BE2C (cell line): ENCODE measurements around the gene HS6ST3.

Experiments used
- DNase-seq: peaks from one replicate; pipeline ENCODE4 v3.0.0-alpha.2; 2020
- H3K27me3 ChIP-seq: fragments of 250-450 bp; sonication (Bioruptor Pico); 2 replicates; pipeline ENCODE4 v1.5.1; 2020; ENCODE audit warnings: mild to moderate bottlenecking
- H3K36me3 ChIP-seq: fragments of 250-450 bp; sonication (Bioruptor Pico); 2 replicates; pipeline ENCODE4 v1.5.1; 2020; ENCODE audit warnings: mild to moderate bottlenecking
- H3K4me1 ChIP-seq: fragments of 250-450 bp; sonication (Bioruptor Pico); 2 replicates; pipeline ENCODE4 v1.5.1; 2020
- H3K4me3 ChIP-seq: 2 replicates; pipeline ENCODE4 v1.5.1; 2011; ENCODE audit warnings: low read depth, low read length
- H3K9me3 ChIP-seq: fragments of 250-450 bp; sonication (Bioruptor Pico); 2 replicates; pipeline ENCODE4 v1.5.1; 2020
- TF ChIP-seq, protein P1 (sequence below): IDR thresholded peaks from 2 replicates; pipeline ENCODE4 v1.5.1; 2012; ENCODE audit warnings: mild to moderate bottlenecking, low read depth, low read length

The HS6ST3 gene

DNA sequence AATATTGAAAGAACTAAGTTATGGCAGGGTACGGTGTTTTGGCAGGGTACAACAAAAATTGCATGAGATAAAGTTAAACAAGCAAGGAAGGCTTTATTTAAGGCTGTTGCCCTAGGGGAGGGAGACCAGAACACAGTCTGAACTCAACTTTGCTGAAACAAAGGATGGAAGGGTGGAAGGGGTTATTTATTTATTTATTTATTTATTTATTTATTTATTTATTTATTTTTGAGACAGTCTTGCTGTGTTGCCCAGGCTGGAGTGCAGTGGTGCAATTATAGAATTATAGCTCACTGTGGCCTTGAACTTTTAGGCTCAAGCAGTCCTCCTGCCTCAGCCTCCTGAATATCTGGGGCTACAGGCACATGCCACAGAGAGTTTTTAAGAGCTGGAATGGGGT lies 75.9 kb downstream of the HS6ST3 start:
- Histone ChIP-seq H3K36me3 (no peaks in the 10 kb centered on the region), H3K4me1 (no peaks in the 10 kb centered on the region), H3K27me3 (no peaks in the 10 kb centered on the region), H3K9me3 (no peaks in the 10 kb centered on the region), H3K4me3 (no peak overlapping the region)
- no peak for DNase-seq
- TF ChIP-seq, protein P1, sequence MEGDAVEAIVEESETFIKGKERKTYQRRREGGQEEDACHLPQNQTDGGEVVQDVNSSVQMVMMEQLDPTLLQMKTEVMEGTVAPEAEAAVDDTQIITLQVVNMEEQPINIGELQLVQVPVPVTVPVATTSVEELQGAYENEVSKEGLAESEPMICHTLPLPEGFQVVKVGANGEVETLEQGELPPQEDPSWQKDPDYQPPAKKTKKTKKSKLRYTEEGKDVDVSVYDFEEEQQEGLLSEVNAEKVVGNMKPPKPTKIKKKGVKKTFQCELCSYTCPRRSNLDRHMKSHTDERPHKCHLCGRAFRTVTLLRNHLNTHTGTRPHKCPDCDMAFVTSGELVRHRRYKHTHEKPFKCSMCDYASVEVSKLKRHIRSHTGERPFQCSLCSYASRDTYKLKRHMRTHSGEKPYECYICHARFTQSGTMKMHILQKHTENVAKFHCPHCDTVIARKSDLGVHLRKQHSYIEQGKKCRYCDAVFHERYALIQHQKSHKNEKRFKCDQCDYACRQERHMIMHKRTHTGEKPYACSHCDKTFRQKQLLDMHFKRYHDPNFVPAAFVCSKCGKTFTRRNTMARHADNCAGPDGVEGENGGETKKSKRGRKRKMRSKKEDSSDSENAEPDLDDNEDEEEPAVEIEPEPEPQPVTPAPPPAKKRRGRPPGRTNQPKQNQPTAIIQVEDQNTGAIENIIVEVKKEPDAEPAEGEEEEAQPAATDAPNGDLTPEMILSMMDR, result no peak

- H3K27me3 ChIP-seq, result no peaks in the 10 kb centered on the region
- TF ChIP-seq, protein P1, result no peak
- DNase-seq, result no peak
These were observed 82.2 kb downstream of the HS6ST3 start for GRCh38 chr13:96172066-96172465.

DNA sequence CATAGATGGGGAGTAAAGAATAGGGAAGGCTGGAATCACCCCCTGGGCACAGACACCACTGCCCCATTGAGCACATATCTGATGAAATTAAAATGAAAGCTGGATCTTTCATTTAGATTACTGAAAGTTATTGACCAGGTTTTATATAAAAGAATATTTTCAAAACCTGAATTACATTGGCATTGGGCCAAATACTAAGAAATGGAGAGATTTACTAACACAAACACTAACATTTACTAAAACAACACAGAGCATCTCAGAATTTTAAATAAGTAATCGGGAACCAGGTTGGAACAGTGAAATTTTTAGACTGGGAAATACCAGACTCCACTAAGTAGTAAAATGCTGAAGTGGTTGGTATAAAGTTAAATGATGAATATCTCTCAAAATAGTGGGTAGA lies 88.9 kb downstream of the HS6ST3 start:
- no peak overlapping the region for H3K4me3 ChIP-seq
- no peak for DNase-seq

More at GRCh38 chr13:96172066-96172465, 82.2 kb downstream of the HS6ST3 start:
- Histone ChIP-seq H3K36me3 (no peaks in the 10 kb centered on the region), H3K9me3 (no peaks in the 10 kb centered on the region), H3K4me3 (no peak overlapping the region), H3K4me1 (peaks cover 3% of the 10 kb centered on the region; the same call in 1 of the 2 replicates)

GRCh38 chr13:96179309-96179708 lies 89.4 kb downstream of the HS6ST3 start:
- Histone ChIP-seq H3K4me3 (no peak overlapping the region), H3K27me3 (no peaks in the 10 kb centered on the region), H3K9me3 (no peaks in the 10 kb centered on the region), H3K4me1 (peaks cover 5% of the 10 kb centered on the region; the same call in 1 of the 2 replicates), H3K36me3 (no peaks in the 10 kb centered on the region)
- DNase-seq, result no peak
- TF ChIP-seq, protein P1, result no peak

More for the DNA sequence above, 88.9 kb downstream of the HS6ST3 start:
- no peaks in the 10 kb centered on the region for H3K9me3 ChIP-seq
- H3K36me3 ChIP-seq, result no peaks in the 10 kb centered on the region
- H3K4me1 ChIP-seq, result peaks cover 5% of the 10 kb centered on the region; the same call in 1 of the 2 replicates
- TF ChIP-seq, protein P1, result no peak
- H3K27me3 ChIP-seq, result no peaks in the 10 kb centered on the region

DNA sequence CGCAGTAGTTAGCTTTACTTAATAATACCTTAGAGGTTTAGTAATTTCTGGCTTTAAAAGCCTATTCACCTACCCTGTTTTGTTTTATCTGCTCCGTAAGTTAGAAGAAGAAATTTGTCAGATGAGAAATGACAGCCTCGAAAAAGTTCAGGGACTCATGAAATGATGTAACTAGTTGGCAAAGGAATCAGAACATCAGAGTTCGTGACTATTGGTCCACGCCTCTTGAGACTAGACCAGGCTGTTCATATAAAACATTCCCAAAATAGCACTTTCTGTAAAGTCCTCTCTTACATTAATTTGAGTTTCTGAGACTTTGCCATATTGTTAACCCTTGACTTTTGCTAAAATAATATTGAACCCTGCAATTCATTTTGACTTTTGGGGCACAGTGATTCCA lies 92.0 kb downstream of the HS6ST3 start:
- H3K4me1 ChIP-seq, result peaks cover 4% of the 10 kb centered on the region; the same call in 1 of the 2 replicates
- H3K4me3 ChIP-seq, result no peak overlapping the region
- H3K27me3 ChIP-seq, result no peaks in the 10 kb centered on the region
- TF ChIP-seq, protein P1, result no peak
- H3K36me3 ChIP-seq, result no peaks in the 10 kb centered on the region
- no peaks in the 10 kb centered on the region for H3K9me3 ChIP-seq
- DNase-seq, result no peak

DNA sequence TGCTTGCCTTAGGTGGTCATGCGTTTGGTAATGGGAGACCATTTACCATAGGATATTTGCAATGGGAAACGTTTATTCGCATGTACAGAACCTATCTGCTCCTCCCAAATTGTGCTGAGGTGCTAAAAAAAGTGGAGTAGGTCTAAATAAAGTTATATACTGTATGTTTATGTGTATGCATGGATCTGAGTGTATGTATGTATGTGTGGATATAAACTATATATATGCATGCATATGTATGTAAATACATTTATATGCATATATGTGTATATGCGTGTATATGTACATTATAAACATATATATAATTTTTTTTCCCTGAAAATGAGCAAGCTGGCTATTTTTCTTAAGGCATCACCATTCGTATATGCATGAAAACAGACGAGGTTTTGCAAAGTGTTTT lies 95.9 kb downstream of the HS6ST3 start:
- no peak for DNase-seq
- Histone ChIP-seq H3K4me3 (no peak overlapping the region), H3K36me3 (no peaks in the 10 kb centered on the region), H3K27me3 (no peaks in the 10 kb centered on the region), H3K9me3 (no peaks in the 10 kb centered on the region), H3K4me1 (no peaks in the 10 kb centered on the region)
- TF ChIP-seq, protein P1, result no peak
